ENCODE measurements around the gene MAP3K3. TPM values are rescaled to one million over a fixed set of nuclear protein-coding genes. Genes with fewer than 3 reads are reported as not detected.

Gene MAP3K3
- total RNA-seq, 2 donors from 2014 or later: 38.2 to 94.7 TPM

- no peak overlapping the region for H3K4me3 ChIP-seq
- H3K36me3 ChIP-seq: peaks cover 32% of the 10 kb centered on the region
- DNase-seq (ENCODE audit: low spot score): peak; percentile 59
- TF ChIP-seq CTCF (IDR thresholded peaks at IDR 0.05): no peak
- peaks cover 0 to 28% of the 10 kb centered on the region in 2 donors for H3K4me1 ChIP-seq
- H3K27ac ChIP-seq: peak overlapping the region in 1 of 2 donors; percentile 27
- no peaks in the 10 kb centered on the region for H3K27me3 ChIP-seq
- H3K9me3 ChIP-seq: no peaks in the 10 kb centered on the region
These were observed 19.7 kb downstream of the MAP3K3 start for GRCh38 chr17:63641692-63642448.

GRCh38 chr17:63644846-63645245, 22.6 kb downstream of the MAP3K3 start:
- H3K36me3 ChIP-seq: peaks cover 25% of the 10 kb centered on the region
- no peak for DNase-seq (ENCODE audit: low spot score)
- H3K27ac ChIP-seq: peak overlapping the region in 1 of 2 donors; percentile 19
- H3K27me3 ChIP-seq: no peaks in the 10 kb centered on the region
- no peaks in the 10 kb centered on the region for H3K9me3 ChIP-seq
- no peak overlapping the region for H3K4me3 ChIP-seq
- H3K4me1 ChIP-seq: peaks cover 0 to 32% of the 10 kb centered on the region in 2 donors
- TF ChIP-seq CTCF (IDR thresholded peaks at IDR 0.05): no peak

GRCh38 chr17:63645775-63646487, 23.7 kb downstream of the MAP3K3 start:
- peaks cover 25% of the 10 kb centered on the region for H3K36me3 ChIP-seq
- peak overlapping the region in 1 of 2 donors; percentile 19 for H3K27ac ChIP-seq
- H3K27me3 ChIP-seq: no peaks in the 10 kb centered on the region
- no peak for DNase-seq (ENCODE audit: low spot score)
- H3K4me3 ChIP-seq: no peak overlapping the region
- H3K4me1 ChIP-seq: peaks cover 0 to 32% of the 10 kb centered on the region in 2 donors
- no peaks in the 10 kb centered on the region for H3K9me3 ChIP-seq
- TF ChIP-seq CTCF (IDR thresholded peaks at IDR 0.05): no peak

GRCh38 chr17:63646488-63646806, 24.2 kb downstream of the MAP3K3 start:
- no peak for TF ChIP-seq CTCF (IDR thresholded peaks at IDR 0.05)
- Histone ChIP-seq H3K9me3 (no peaks in the 10 kb centered on the region), H3K27ac (peak overlapping the region in 1 of 2 donors; percentile 19), H3K27me3 (no peaks in the 10 kb centered on the region), H3K36me3 (peaks cover 25% of the 10 kb centered on the region), H3K4me1 (peaks cover 0 to 26% of the 10 kb centered on the region in 2 donors), H3K4me3 (no peak overlapping the region)
- DNase-seq (ENCODE audit: low spot score): no peak

- Histone ChIP-seq H3K9me3 (no peaks in the 10 kb centered on the region), H3K36me3 (peaks cover 25% of the 10 kb centered on the region), H3K27me3 (no peaks in the 10 kb centered on the region), H3K4me1 (peaks cover 0 to 28% of the 10 kb centered on the region in 2 donors), H3K4me3 (no peak overlapping the region), H3K27ac (no peak overlapping the region)
- no peak for DNase-seq (ENCODE audit: low spot score)
- no peak for TF ChIP-seq CTCF (IDR thresholded peaks at IDR 0.05)
These were observed 25.0 kb downstream of the MAP3K3 start for GRCh38 chr17:63647065-63647725.

Data from right atrium auricular region (tissue), 2 donors.